Inferior parietal cortex (tissue), 1 donor: ENCODE data around the gene TMTC1.
"Not testable (repeated sequence)": the region's sequence is repeated elsewhere in the genome, so short reads cannot be mapped to it uniquely, and the experiment has no call there.

Source experiments
- DNase-seq: peaks from one replicate; pipeline ENCODE4 v3.0.0-alpha.2; 2016; ENCODE audit errors: extremely low spot score

Gene TMTC1

DNA sequence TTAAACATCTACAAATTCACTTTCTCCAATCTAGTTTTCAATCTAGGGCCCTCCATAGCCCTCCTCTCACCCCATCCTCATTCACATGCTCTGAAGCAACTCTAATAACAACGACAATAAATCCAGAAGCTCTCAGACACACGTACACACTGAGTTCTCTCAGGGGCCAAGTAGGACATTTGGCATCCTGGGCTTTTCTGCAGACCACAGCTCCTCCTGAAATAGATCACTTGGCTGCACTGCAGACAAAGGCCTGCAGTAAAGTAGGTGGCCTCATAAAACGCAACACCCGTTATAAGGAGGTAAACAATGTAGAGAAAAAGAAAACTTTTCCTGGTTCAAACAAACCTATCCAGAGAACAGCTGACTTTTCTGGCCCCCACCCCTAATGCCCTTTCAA lies 111.2 kb downstream of the TMTC1 start:
- no peak for DNase-seq

GRCh38 chr12:29671742-29672141 lies 112.0 kb downstream of the TMTC1 start:
- DNase-seq = no peak

- no peak for DNase-seq
These were observed 116.7 kb downstream of the TMTC1 start for GRCh38 chr12:29667011-29667410.

GRCh38 chr12:29665107-29665506 lies 118.6 kb downstream of the TMTC1 start:
- DNase-seq = no peak

DNA sequence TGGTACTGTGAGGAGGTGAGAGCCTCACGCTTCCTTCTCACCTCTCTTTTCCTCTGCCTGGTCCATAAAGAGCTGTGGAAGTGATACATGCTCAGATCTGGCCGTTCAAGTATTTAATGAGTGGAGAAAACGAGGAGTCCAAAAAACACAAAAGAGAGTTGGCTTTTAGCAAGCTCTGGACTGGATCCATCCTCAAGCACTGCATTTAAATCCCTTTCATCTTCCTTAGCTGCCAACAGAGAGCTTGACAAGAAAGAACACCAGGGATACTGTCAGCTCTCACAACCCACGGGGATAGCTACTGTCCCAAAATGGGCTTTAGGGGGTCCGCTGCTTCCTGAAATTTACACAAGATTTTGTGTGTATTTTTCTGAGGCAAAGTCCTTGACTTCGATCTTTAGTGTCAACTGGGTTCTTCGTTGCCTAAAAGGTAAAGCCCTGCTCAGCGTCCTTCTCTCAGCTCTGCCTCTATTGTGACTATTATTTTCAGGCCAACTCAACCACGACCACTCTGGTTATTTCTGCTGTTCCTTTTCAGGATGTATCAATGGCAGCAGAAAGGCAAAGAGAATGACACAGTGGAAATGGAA lies 120.9 kb downstream of the TMTC1 start:
- DNase-seq = no peak

DNA sequence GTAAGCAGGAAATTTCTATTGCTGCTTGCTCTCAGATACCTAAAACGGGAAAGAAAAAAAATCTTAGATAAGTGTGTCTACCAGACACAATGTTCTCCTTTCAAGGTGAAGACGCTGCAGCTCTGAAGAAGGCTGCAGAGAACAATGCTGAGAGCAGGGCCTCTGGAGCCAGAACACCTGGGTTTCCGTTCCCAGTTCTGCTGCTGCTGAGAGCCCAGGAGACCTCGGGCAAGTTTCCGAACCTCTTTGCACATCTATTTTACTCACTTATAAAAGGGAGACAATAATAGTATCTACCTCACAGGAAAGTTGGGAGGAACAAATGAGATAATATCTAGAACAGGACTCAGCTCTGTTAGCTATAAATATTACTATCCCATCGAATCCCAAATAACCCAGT lies 122.9 kb downstream of the TMTC1 start:
- DNase-seq = no peak

- no peak for DNase-seq
These were observed 126.8 kb downstream of the TMTC1 start for GRCh38 chr12:29656762-29657538.

GRCh38 chr12:29655861-29656260 lies 127.9 kb downstream of the TMTC1 start:
- DNase-seq = peak; percentile 42

DNA sequence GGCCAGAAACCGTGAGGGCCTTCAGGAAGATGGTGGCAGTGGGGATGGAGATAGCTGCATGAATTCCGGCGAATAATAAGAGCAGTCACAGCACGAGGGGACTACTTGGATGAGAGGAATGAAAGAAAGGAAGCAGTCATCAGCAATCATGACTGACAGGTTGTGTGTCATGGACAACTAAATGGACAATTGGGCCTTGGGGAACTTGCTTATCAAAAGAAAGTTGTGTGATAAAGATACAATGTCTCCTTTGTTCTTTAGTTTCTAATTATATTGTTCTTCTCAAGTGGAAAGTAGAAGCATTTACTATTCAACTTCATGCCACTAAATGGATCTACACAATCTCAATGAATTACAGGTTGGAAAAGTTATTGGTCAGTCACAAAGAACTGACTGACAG lies 130.5 kb downstream of the TMTC1 start:
- DNase-seq = no peak

- DNase-seq = no peak
These were observed 133.4 kb downstream of the TMTC1 start for GRCh38 chr12:29650371-29650770.

- no peak for DNase-seq
These were observed 134.0 kb downstream of the TMTC1 start for GRCh38 chr12:29649722-29650121.

- DNase-seq = no peak
These were observed 139.1 kb downstream of the TMTC1 start for GRCh38 chr12:29644536-29645162.

DNA sequence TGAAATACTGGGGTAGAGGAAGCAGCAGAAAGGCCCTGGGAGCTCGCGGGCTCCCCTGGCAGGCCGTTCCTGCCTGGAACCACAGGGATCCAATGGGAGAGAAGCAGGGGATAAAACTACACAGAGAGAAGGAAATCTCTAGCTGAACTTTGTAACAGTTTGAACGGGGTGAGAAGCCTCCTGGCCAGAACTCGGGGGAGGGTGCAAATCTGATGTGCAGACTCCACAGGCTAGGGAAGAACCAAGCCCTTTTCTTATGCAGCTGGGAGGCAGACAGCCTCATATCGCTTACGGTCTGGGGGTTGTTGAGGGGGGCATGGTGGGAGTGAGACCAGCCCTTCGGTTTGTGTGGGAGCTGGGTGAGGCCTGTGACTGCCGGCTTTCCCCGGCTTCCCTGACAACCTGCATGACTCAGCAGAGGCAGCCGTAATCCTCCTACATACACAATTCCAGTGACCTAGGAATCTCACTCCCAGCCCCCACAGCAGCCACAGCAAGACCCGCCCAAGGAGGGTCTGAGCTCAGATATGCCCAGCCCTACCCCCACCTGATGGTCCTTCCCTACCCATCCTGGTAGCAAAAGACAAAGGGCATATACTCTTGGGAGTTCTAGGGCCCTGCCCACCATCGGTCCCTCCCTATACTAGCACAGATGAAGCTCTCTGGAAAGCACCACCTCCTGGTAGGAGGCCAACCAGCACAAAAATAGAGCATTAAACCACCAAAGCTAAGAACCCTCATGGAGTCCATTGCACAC lies 143.0 kb downstream of the TMTC1 start:
- DNase-seq = no peak

DNA sequence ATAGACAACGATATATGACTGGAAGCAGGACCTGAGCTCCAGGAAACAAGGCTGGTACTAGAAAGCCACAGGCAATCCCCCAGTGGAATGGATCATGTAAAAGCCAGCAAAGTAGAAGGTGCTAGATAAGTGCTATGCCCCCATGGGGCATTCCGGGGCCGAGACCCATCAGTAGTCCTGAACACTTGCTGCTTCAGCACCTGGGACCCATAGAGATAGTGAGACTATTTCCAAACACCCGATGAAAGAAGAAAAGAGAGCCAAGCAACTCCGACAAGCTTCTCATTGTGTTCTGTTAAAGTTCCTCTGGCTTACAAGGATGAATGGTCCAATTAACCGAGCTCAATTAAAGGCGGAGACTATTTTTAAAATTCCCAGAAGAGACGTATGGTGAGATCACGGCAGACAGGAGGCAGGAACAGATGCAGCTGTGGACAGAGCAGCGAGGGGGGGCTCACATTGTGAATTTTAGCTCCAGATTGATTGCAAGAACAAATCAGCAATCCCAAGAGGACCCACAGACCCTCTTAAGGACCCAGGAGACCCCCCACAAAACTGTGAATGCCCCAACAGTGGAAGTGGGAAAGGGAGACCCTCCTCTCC lies 143.7 kb downstream of the TMTC1 start:
- DNase-seq = no peak

DNA sequence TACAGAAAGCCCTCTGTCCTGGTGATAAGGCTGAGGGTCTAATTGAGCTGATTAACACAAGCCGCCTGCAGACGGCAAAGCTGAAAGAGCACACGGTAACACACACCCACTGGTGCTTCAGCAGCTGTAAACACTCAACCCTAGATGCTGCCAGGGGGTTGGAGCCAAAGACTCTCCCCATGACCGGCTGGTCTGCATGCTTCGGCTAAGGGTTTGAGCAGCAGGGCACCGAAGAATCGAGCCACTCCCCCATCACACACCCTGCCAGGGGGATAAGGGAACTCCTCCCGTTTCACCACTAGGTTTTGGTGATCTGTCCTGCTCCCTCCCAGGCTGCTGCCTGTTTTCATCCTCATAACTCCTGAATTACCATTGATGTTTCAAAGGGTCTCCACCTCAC lies 145.2 kb downstream of the TMTC1 start:
- no peak for DNase-seq

DNA sequence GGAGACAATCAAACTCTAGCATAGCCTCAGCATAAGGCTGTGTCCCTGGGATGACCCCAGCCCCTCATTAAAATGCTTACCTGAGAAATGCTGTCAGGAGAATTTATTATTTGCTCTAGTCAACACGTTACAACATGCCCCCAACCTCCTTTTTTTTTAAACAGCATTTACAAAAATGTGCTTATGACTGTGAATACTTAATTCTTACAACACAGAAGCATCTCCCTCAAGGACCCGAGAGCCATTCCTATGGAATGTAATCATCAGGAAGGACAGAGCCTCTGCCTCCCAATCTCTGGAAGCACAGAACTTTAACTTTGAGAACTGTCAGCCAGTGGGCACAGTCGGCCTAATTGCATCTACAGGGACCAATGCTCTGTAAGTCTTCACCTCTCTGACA lies 149.7 kb downstream of the TMTC1 start:
- DNase-seq = no peak

DNA sequence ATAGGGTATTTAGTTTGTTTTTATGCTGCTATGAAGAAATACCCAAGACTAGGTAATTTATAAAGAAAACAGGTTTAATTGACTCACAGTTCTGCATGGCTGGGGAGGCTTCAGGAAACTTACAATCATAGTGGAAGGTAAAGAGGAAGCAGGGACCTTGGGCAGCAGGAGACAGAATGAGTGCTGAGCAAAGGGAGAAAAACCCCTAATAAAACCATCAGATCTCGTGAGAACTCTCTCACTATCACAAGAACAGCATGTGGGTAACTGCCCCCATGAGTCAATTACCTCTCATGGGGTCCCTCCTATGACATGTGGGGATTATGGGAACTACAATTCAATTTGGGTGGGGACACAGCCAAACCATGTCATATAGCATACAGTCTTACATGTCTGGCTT lies 153.6 kb downstream of the TMTC1 start:
- DNase-seq = not testable (repeated sequence)

DNA sequence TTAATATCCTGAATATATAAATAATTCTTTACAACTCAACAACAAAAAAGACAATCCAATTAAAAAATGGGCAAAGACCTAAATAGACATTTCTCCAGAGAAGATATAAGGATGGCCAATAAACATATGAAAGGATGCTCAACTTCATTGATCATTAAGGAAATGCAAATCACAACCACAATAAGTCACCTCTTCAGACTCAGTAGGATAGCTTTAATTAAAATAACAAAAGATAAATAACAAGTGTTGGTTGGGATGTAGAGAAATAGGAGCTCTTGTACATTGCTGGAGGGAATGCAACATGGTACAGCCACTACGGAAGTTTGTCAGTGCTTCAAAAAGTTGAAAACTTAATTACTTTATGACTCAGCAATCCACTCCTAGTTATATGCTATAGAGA lies 156.5 kb downstream of the TMTC1 start:
- DNase-seq = no peak

DNA sequence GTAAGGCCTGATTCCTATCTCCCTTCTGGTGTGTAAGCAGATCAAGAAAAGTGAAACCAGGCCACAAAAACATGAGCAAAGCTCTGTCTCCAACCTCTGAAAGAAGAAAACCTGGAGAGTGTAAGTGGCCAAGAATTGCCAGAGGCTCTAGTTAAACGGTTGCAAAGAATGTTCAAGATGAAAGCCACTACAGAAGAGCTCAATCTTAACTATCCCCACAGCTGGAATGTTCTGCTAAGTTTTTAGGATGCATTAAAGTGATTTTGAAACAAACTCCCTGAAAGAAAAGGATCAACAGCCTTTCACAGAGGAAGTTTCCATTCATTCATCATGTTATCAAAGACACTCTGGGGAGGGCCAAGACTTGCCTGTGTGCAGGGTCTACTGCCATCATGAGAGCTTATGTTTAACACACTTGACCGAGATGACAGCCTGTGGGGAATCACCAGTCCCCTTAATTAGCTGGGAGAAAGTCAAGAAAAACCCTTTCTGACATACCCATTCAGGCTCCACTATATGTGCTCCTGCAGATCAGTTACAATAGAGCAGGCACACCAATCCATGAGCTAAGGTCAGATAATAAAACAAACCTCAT lies 158.3 kb downstream of the TMTC1 start:
- no peak for DNase-seq

DNA sequence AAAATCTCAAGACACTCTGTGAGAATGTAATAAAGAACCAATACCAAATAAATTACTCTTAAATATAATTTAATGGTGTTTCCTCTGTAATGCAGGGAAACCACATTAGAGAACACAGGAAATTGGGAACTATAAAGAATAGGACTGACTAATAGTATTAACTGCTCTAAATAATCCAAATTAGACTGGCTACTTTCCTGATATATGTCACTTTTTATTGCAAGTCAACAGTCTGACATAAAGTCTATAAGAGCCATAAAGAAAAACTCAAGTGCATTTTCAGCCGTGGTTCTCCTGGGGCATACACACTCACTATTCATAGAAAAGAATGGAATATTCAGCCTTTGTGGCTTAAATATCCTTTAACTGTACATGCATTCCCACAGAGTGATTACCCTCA lies 161.5 kb downstream of the TMTC1 start:
- DNase-seq = no peak

DNA sequence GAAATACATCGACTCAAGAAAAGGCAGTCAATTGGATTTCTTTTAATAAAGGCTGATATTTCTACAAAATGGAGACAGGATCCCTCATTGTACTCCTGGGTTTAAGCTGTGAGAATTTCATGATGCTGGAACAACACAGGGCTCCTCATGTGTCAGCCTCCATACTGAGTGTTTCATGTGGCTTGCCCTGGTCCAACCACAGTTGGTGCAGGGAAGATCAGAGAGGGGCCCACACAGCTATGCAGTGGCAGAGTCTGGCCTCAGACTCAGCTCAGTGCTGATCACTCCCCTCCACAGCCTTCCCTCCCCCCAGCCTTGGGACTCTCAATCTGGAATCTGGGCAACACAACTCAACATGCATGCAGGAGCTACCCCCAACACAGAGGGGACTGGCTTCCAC lies 163.7 kb downstream of the TMTC1 start:
- DNase-seq = no peak

GRCh38 chr12:29617407-29617803 lies 166.3 kb downstream of the TMTC1 start:
- DNase-seq = no peak
